Heart left ventricle (tissue), 13 donors: Measurements from ENCODE around the gene LPP.

ENCODE experiments used
- CTCF ChIP-seq, 12 donors: fragments of 200-600 bp; sonication (generic) in 4 of 12; IDR thresholded peaks; one replicate each; pipeline versions ENCODE4 v1.5.0 to v1.8.0; 2018 to 2022; ENCODE audit warnings: antibody characterized with exemption in 12 of 12, mild to moderate bottlenecking in 5 of 12
- POLR2A ChIP-seq, 2 donors: fragments of 450-650 bp; IDR thresholded peaks; one replicate each; pipeline ENCODE4 v1.6.1; 2017; ENCODE audit warnings: antibody characterized with exemption in 2 of 2, mild to moderate bottlenecking in 2 of 2, moderate library complexity in 2 of 2
- donor health status: ischemic (EF 13 %, LVEDD 7.1; RV severe dilation, severe dysfunction).
- donor health status: DM: no; HTN: yes; CAD: no.
- donor health status: DM: no; HTN: no; CAD: no.
- donor health status: ischemic (EF 25% LVEDD 6.9; RV normal size, moderate dysfunction).
- donor health status: ischemic (EF 25% LVEDD 5.7; RV mildly dilated, moderate dysfunction).
- donor health status: ischemic (EF 35%, LVEDD 5.7; RV mildly dilated, moderate dysfunction).
- donor health status: nonischemic (EF 11% LVEDD 7.7; RV severe dilation, severe dysfunction).
- donor health status: DM: yes; HTN: yes; CAD: no.
- donor health status: PGD.
- donor health status: ischemic (EF 29% LVEDD 5.4; RV normal size, mild dysfunction).
- donor health status: nonischemic (EF 23%, LVEDD 6.1; RV moderate dilation, normal function).

- TF ChIP-seq CTCF (IDR thresholded peaks at IDR 0.05), result no peak
- no peak for TF ChIP-seq POLR2A (IDR thresholded peaks at IDR 0.05)
Observed at GRCh38 chr3:188927971-188928370, 774.0 kb downstream of the LPP start.
